K562 (cell line): ENCODE results near the gene RAB12. TPM values are rescaled to one million over a fixed set of nuclear protein-coding genes. Genes with fewer than 3 reads are reported as not detected.
A peak's percentile ranks its signal among the peaks of the same experiment; 100 is the strongest.

Experiments
- ATF3 ChIP-seq, 2 experiments: fragments of 450-650 bp in 1 of 2; sonication (generic) in 1 of 2; formaldehyde crosslinking in 1 of 2; IDR thresholded peaks in 1 of 2; conservative IDR thresholded peaks in 1 of 2; 2 replicates each; pipeline versions ENCODE4 v1.6.1 to v1.8.1; 2016 to 2023; ENCODE audit warnings: mild to moderate bottlenecking in 2 of 2, moderate library complexity in 2 of 2, inconsistent platforms in 1 of 2, missing genetic modification reagents in 1 of 2
- BHLHE40 ChIP-seq: IDR thresholded peaks from 2 replicates; pipeline ENCODE4 v1.6.1; 2011; ENCODE audit warnings: low read length, improper control_type of control experiment
- CBX5 ChIP-seq: IDR thresholded peaks from 2 replicates; pipeline ENCODE4 v1.6.1; 2014; ENCODE audit warnings: low read depth, borderline replicate concordance
- CCNT2 ChIP-seq: IDR thresholded peaks from 2 replicates; pipeline ENCODE4 v1.6.1; 2011; ENCODE audit warnings: borderline replicate concordance, low read depth, mild to moderate bottlenecking, moderate library complexity, mixed read lengths, low read length; ENCODE audit not compliant: insufficient read length; ENCODE audit errors: extremely low read depth
- ELF1 ChIP-seq: fragments of 200-800 bp; sonication (Bioruptor generic); IDR thresholded peaks from 2 replicates; pipeline ENCODE4 v1.6.1; 2016; ENCODE audit warnings: missing genetic modification characterization, missing compliant biosample characterization
- GTF2B ChIP-seq: IDR thresholded peaks from 2 replicates; pipeline ENCODE4 v1.6.1; 2011; ENCODE audit not compliant: insufficient read length; ENCODE audit errors: extremely low read depth
- KLF13 ChIP-seq: fragments of 450-650 bp; IDR thresholded peaks from 2 replicates; pipeline ENCODE4 v1.6.1; 2016; ENCODE audit warnings: missing genetic modification characterization, low read depth, mild to moderate bottlenecking, missing compliant biosample characterization, moderate library complexity, borderline replicate concordance
- MBD1 ChIP-seq: fragments of 250-450 bp; sonication (Bioruptor Pico); IDR thresholded peaks from 2 replicates; pipeline ENCODE4 v1.8.0; 2022; ENCODE audit warnings: inconsistent platforms
- MTA1 ChIP-seq: fragments of 450-650 bp; IDR thresholded peaks from 2 replicates; pipeline ENCODE4 v1.6.1; 2017; ENCODE audit warnings: borderline replicate concordance
- MYC ChIP-seq, 2 experiments: fragments of 250-450 bp in 1 of 2; sonication (Bioruptor Pico) in 1 of 2; IDR thresholded peaks; 2 replicates each; pipeline versions ENCODE4 v1.5.1 to v1.6.1; 2012 to 2021; ENCODE audit warnings: low read depth in 2 of 2, borderline replicate concordance in 1 of 2, improper control_type of control experiment in 1 of 2, low read length in 1 of 2, mild to moderate bottlenecking in 1 of 2, moderate library complexity in 1 of 2
- PHF20 ChIP-seq: fragments of 450-650 bp; IDR thresholded peaks from 2 replicates; pipeline ENCODE4 v1.6.1; 2018; ENCODE audit not compliant: partially characterized antibody
- POLR2G ChIP-seq: fragments of 200-400 bp; formaldehyde crosslinking; IDR thresholded peaks from 2 replicates; pipeline ENCODE4 v1.6.1; 2017; ENCODE audit warnings: low read depth, mild to moderate bottlenecking, antibody characterized with exemption, low read length, moderate library complexity
- RCOR1 ChIP-seq, 2 experiments: IDR thresholded peaks; 2 replicates each; pipeline ENCODE4 v1.6.1; 2012; ENCODE audit warnings: low read depth in 2 of 2, low read length in 2 of 2, borderline replicate concordance in 1 of 2, improper control_type of control experiment in 1 of 2
- TBP ChIP-seq: optimal IDR thresholded peaks from 2 replicates; pipeline ENCODE3; 2011; ENCODE audit warnings: low read depth, low read length, improper control_type of control experiment
- TCF7 ChIP-seq: sonication (generic); IDR thresholded peaks from 2 replicates; pipeline ENCODE4 v1.6.1; 2016; ENCODE audit warnings: antibody characterized with exemption, borderline replicate concordance
- ZNF197 ChIP-seq: fragments of 200-800 bp; sonication (Bioruptor generic); IDR thresholded peaks from 2 replicates; pipeline ENCODE4 v1.6.1; 2016; ENCODE audit warnings: low read depth, missing genetic modification characterization, missing compliant biosample characterization
- ZNF316 ChIP-seq: fragments of 450-650 bp; IDR thresholded peaks from 2 replicates; pipeline ENCODE4 v1.6.1; 2016
- ZNF512 ChIP-seq: IDR thresholded peaks from 2 replicates; pipeline ENCODE4 v1.6.1; 2016; ENCODE audit warnings: missing genetic modification characterization, missing compliant biosample characterization
- polyA plus RNA-seq, 8 experiments: library from polyadenylated mRNA; depleted of rRNA in 4 of 8; stranded (reverse) in 5 of 8; unstranded in 3 of 8; fragments of >200 nt; fragmentation: Nextera tagmentation in 2 of 8; fragmentation: Illumina TruSeq in 1 of 8; extraction: Ambion mirVana in 2 of 8; extraction: Trizol in 1 of 8; gene quantifications; 2 replicates each; pipeline versions ENCODE4 v1.2.1 to v1.2.3, GENCODE V29; 2011 to 2014; ENCODE audit warnings: inconsistent platforms in 1 of 8, missing spikeins in 1 of 8
- total RNA-seq, 7 experiments: library from RNA; depleted of rRNA in 6 of 7; stranded (reverse); fragments of >200 nt in 6 of 7; fragmentation: Illumina TruSeq in 2 of 7; extraction: Trizol in 2 of 7; gene quantifications; 2 replicates each; pipeline versions ENCODE4 v1.2.1 to v1.2.3, GENCODE V29; 2011 to 2021; ENCODE audit warnings: low replicate concordance in 1 of 7

RAB12 gene
- total and polyA plus RNA-seq, 9 of the 15 experiments (the other 6 are each of a cell fraction or from before 2014, with no cell fraction given), result 0.48 to 21.6 (median 18.8) TPM

- TF ChIP-seq ZNF512 (peak; percentile 41; the same call in 1 of the 2 replicates), GTF2B (no peak), ATF3 (IDR thresholded peaks at IDR 0.05) (peak; percentile 29; the same call in 1 of the 2 replicates), ATF3 (CRISPR knock-in tag; conservative IDR thresholded peaks at IDR 0.05) (no peak), RCOR1 (IDR thresholded peaks at IDR 0.05; ENCODE audit: borderline replicate concordance in 1 of 2, low read depth in 2 of 2, low read length in 2 of 2) (peak in 1 of 2 experiments; percentile 59; a peak in 2 of 4 replicates), TBP (peak; percentile 46), ZNF197 (CRISPR knock-in tag) (0 out of 2 replicates have a peak, but pooled peaks have one; percentile 44), TCF7 (peak; percentile 94), CCNT2 (peak; percentile 81), KLF13 (tag) (no peak), CBX5 (no peak), PHF20 (peak; percentile 33), MYC (IDR thresholded peaks at IDR 0.05; ENCODE audit: low read depth, low read length) (peak; percentile 62), MYC (CRISPR knock-in tag; IDR thresholded peaks at IDR 0.05; ENCODE audit: borderline replicate concordance, low read depth) (no peak), POLR2G (peak; percentile 83), MBD1 (CRISPR knock-in tag) (peak; percentile 98), MTA1 (peak; percentile 74; the same call in 1 of the 2 replicates), ZNF316 (peak; percentile 66), BHLHE40 (peak; percentile 21; the same call in 1 of the 2 replicates), ELF1 (peak; percentile 79)
Observed at GRCh38 chr18:8608795-8609658, at the start of gene RAB12 (continued).
